Progenitor cell of endocrine pancreas (in vitro differentiated cells): ENCODE measurements around the gene LVRN. TPM values are rescaled to one million over a fixed set of nuclear protein-coding genes. Genes with fewer than 3 reads are reported as not detected.

Experiments
- DNase-seq: peaks from one replicate; pipeline ENCODE4 v3.0.0; 2021; ENCODE audit warnings: low spot score; ENCODE audit not compliant: unreplicated experiment
- H3K27ac Mint-ChIP-seq: 2 replicates; pipeline ENCODE4 v1.8.0; 2021; ENCODE audit warnings: mild to moderate bottlenecking, moderate library complexity, mixed read lengths
- H3K27me3 Mint-ChIP-seq: 2 replicates; pipeline ENCODE4 v1.8.0; 2021; ENCODE audit warnings: mixed read lengths
- H3K36me3 Mint-ChIP-seq: 2 replicates; pipeline ENCODE4 v1.8.0; 2022; ENCODE audit warnings: mixed read lengths; ENCODE audit not compliant: insufficient read depth
- H3K4me1 Mint-ChIP-seq: 2 replicates; pipeline ENCODE4 v1.8.0; 2021; ENCODE audit warnings: low read depth, mixed read lengths
- H3K4me3 Mint-ChIP-seq: 2 replicates; pipeline ENCODE4 v1.8.0; 2021; ENCODE audit warnings: low read depth, mild to moderate bottlenecking, moderate library complexity, mixed read lengths
- H3K9me3 Mint-ChIP-seq: 2 replicates; pipeline ENCODE4 v1.8.0; 2021; ENCODE audit warnings: low read depth, mixed read lengths
- CTCF ChIP-seq: fragments of 200-600 bp; sonication (generic); IDR thresholded peaks from one replicate; pipeline ENCODE4 v1.5.0; 2021; ENCODE audit warnings: antibody characterized with exemption, mild to moderate bottlenecking; ENCODE audit not compliant: unreplicated experiment
- total RNA-seq: library from RNA; stranded (reverse); gene quantifications from 2 replicates; pipeline ENCODE4 v1.2.1, GENCODE V29; 2021

The LVRN gene
- total RNA-seq, 1 donor from 2014 or later = 0.24 TPM

GRCh38 chr5:116075191-116075831 is 113.0 kb downstream of the LVRN start:
- H3K4me1 Mint-ChIP-seq = no peaks in the 10 kb centered on the region
- no peak for DNase-seq
- no peaks in the 10 kb centered on the region for H3K9me3 Mint-ChIP-seq
- TF ChIP-seq CTCF = no peak
- H3K27me3 Mint-ChIP-seq = peaks cover 3% of the 10 kb centered on the region
- H3K27ac Mint-ChIP-seq = no peak overlapping the region
- H3K4me3 Mint-ChIP-seq = no peak overlapping the region
- H3K36me3 Mint-ChIP-seq = no peaks in the 10 kb centered on the region

- H3K9me3 Mint-ChIP-seq = no peaks in the 10 kb centered on the region
- peaks cover 3% of the 10 kb centered on the region for H3K27me3 Mint-ChIP-seq
- H3K4me1 Mint-ChIP-seq = no peaks in the 10 kb centered on the region
- H3K4me3 Mint-ChIP-seq = no peak overlapping the region
- H3K36me3 Mint-ChIP-seq = no peaks in the 10 kb centered on the region
- no peak for TF ChIP-seq CTCF
- H3K27ac Mint-ChIP-seq = no peak overlapping the region
- DNase-seq = no peak
These were observed 114.2 kb downstream of the LVRN start for GRCh38 chr5:116076496-116076895.

Other genes starting within 250 kb of the LVRN start
- 24.6 and 25.1 TPM in 2 replicates for gene CDO1, start 145.8 kb upstream of the LVRN start, total RNA-seq
- gene ATG12, start 120.9 kb upstream of the LVRN start, total RNA-seq = 46.7 and 53.9 TPM in 2 replicates
- 60.8 and 65.3 TPM in 2 replicates for gene AP3S1, start 120.5 kb upstream of the LVRN start, total RNA-seq
- gene ARL14EPL, start 70.0 kb downstream of the LVRN start, total RNA-seq = not detected in 2 replicates
- 30.9 and 31.6 TPM in 2 replicates for gene COMMD10, start 122.5 kb downstream of the LVRN start, total RNA-seq